ENCODE data around the gene RBM19. TPM values are rescaled to one million over a fixed set of nuclear protein-coding genes. Genes with fewer than 3 reads are reported as not detected.

RBM19 gene
- total RNA-seq, 1 donor from 2014 or later = 31.1 TPM

DNA sequence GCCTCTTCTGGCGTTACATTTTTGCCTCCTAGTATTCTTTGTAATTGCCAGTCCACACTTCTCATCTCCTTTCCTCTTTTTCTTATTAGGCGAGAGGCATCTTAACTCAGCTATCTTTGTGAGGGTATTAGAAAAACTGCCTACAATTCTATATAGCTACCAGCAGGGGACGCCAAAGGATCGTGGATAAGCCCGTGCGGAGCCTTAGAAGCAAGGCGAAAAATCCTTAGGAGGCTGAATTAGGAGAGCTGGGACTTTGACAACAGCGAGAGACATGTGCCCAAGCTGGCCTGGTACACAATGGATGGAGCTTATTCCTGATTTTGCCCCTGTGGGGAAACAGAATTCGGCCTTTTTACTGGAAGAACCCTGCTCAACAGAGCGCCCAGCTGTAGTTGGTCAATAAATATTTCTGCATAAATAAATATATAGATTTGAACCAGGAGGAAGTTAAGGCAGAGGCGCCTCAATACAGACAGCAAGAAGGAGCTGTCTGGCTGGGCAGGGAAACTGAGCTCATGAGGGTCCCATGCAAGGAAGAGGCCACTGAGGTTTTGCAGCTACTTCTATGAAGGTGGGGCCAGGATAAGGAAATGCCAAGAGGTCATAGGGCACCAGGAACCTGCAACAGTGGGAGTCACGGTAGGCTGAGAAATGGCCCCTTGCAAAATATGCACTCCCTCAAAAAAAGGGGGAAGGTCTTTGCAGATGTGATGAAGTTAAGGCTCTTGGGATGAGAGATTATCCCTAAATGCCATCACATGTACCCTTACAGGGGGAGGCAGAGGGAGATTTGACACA lies 14.6 kb upstream of the RBM19 start:
- Mint-ChIP-seq H3K27ac (ENCODE audit: unreplicated experiment) (no peak overlapping the region), H3K27me3 (ENCODE audit: unreplicated experiment) (peaks cover 11% of the 10 kb centered on the region), H3K36me3 (ENCODE audit: unreplicated experiment) (no peaks in the 10 kb centered on the region), H3K4me1 (ENCODE audit: unreplicated experiment) (no peaks in the 10 kb centered on the region), H3K9me3 (ENCODE audit: unreplicated experiment) (no peaks in the 10 kb centered on the region), H3K4me3 (ENCODE audit: unreplicated experiment) (no peak overlapping the region)
- TF ChIP-seq, protein P1, sequence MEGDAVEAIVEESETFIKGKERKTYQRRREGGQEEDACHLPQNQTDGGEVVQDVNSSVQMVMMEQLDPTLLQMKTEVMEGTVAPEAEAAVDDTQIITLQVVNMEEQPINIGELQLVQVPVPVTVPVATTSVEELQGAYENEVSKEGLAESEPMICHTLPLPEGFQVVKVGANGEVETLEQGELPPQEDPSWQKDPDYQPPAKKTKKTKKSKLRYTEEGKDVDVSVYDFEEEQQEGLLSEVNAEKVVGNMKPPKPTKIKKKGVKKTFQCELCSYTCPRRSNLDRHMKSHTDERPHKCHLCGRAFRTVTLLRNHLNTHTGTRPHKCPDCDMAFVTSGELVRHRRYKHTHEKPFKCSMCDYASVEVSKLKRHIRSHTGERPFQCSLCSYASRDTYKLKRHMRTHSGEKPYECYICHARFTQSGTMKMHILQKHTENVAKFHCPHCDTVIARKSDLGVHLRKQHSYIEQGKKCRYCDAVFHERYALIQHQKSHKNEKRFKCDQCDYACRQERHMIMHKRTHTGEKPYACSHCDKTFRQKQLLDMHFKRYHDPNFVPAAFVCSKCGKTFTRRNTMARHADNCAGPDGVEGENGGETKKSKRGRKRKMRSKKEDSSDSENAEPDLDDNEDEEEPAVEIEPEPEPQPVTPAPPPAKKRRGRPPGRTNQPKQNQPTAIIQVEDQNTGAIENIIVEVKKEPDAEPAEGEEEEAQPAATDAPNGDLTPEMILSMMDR (IDR thresholded peaks at IDR 0.05) = peak; percentile 79
- no peak for DNase-seq (ENCODE audit: extremely low spot score, unreplicated experiment)

DNA sequence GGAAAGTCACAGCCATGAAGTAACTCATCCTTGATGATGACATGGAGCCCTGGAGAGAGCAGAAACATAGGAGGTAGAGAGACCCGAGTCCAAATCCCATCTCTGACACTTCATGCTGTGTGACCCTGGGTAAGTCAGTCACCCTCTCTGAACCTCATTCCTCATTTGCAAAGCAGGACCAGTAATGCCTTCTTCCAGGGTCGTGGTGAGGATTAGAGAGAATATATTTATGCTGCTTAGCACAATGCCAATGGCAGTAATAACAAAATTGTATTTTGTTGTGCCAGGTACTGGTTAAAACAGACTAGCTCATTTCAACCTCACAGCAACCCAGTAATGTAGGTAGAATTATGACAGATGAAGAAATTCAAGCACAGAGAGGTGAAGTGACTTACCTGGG lies 13.9 kb upstream of the RBM19 start:
- H3K27me3 Mint-ChIP-seq (ENCODE audit: unreplicated experiment) = peaks cover 15% of the 10 kb centered on the region
- no peaks in the 10 kb centered on the region for H3K4me1 Mint-ChIP-seq (ENCODE audit: unreplicated experiment)
- no peak overlapping the region for H3K27ac Mint-ChIP-seq (ENCODE audit: unreplicated experiment)
- TF ChIP-seq, protein P1 (IDR thresholded peaks at IDR 0.05) = no peak
- no peaks in the 10 kb centered on the region for H3K9me3 Mint-ChIP-seq (ENCODE audit: unreplicated experiment)
- no peaks in the 10 kb centered on the region for H3K36me3 Mint-ChIP-seq (ENCODE audit: unreplicated experiment)
- no peak overlapping the region for H3K4me3 Mint-ChIP-seq (ENCODE audit: unreplicated experiment)
- DNase-seq (ENCODE audit: extremely low spot score, unreplicated experiment) = no peak

DNA sequence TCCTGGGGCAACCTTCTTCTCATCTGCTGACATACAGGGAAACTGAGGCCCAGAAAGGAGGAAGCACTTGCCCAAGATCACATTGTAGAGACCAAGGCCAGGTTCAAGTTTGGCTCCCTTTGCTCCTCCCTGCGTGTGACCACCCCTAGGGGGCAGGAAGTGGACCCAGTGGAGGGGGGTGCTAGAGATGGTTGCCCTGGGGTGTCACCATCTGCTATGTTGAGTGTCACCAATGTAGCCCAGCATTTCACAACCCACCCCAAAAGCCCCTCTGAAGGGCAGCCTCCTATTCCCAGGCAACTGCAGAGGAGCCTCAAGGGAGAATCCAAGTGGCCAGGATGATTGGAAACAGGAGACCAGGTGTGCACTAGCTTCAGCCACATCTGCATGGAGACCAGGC lies 12.0 kb upstream of the RBM19 start:
- peaks cover 22% of the 10 kb centered on the region for H3K27me3 Mint-ChIP-seq (ENCODE audit: unreplicated experiment)
- TF ChIP-seq, protein P1 (IDR thresholded peaks at IDR 0.05) = no peak

DNA sequence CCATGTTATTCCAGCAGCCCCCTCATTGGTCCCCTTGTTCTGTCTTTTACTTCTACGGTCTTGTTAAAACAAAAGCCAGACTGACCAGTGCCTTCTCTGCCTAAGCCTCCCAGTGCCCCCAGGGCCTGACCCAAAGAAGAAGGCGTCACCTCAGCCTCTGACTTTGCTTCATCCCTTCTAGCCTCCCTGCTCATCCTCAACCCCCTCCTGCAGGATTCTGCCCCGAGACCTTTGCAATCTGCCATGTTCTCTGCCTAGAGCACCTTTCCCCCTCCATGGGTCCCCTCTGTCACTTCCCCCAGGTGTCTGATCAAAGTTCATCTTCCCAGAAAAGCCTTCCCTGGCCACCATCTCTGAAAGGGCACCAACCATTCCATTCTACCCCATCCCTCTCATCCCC lies 7.9 kb upstream of the RBM19 start:
- H3K4me3 Mint-ChIP-seq (ENCODE audit: unreplicated experiment) = no peak overlapping the region
- H3K36me3 Mint-ChIP-seq (ENCODE audit: unreplicated experiment) = no peaks in the 10 kb centered on the region
- no peak overlapping the region for H3K27ac Mint-ChIP-seq (ENCODE audit: unreplicated experiment)
- H3K4me1 Mint-ChIP-seq (ENCODE audit: unreplicated experiment) = no peaks in the 10 kb centered on the region
- DNase-seq (ENCODE audit: extremely low spot score, unreplicated experiment) = no peak
- TF ChIP-seq, protein P1 (IDR thresholded peaks at IDR 0.05) = no peak
- no peaks in the 10 kb centered on the region for H3K9me3 Mint-ChIP-seq (ENCODE audit: unreplicated experiment)
- H3K27me3 Mint-ChIP-seq (ENCODE audit: unreplicated experiment) = peaks cover 36% of the 10 kb centered on the region

More for the DNA sequence above, 12.0 kb upstream of the RBM19 start:
- Mint-ChIP-seq H3K4me1 (ENCODE audit: unreplicated experiment) (no peaks in the 10 kb centered on the region), H3K9me3 (ENCODE audit: unreplicated experiment) (no peaks in the 10 kb centered on the region), H3K4me3 (ENCODE audit: unreplicated experiment) (no peak overlapping the region), H3K27ac (ENCODE audit: unreplicated experiment) (no peak overlapping the region), H3K36me3 (ENCODE audit: unreplicated experiment) (no peaks in the 10 kb centered on the region)
- no peak for DNase-seq (ENCODE audit: extremely low spot score, unreplicated experiment)

DNA sequence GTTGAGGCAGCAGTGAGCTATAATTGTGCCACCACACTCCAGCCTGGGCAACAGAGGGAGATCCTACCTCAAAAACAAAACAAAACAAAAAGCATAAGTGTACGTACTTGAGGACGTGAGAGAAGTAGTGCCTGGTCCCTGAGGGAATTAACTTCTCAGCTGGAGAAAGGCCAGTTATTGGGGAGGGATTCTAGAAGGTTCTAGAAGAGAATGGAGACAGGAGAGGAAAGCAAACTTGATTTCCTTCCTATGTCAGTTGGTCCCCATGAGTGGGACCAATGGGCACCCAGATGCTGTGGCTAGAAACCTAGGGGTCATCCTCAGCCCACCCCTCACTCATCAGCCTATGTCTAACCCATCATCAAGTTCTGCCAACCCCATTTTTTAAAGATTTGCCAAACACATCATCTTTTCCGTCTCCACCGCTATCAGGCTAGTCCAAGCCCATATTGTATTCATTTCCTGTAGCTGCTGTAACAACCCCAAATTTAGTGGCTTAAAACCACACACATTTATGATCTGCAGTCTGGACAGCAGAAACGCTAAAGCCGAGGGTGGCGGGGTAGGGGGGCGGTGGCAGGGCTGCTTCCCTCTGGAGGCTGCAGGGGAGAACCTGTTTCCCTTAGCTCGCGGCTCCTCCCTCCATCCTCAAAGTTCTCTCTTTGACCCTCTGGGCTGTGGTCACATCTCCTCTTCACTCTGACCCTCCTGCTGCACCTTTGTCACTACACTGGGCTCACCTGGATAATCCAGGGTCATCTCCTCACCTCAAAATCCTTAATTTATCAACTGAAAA lies 7.2 kb upstream of the RBM19 start:
- H3K27ac Mint-ChIP-seq (ENCODE audit: unreplicated experiment) = no peak overlapping the region
- no peaks in the 10 kb centered on the region for H3K4me1 Mint-ChIP-seq (ENCODE audit: unreplicated experiment)
- no peak overlapping the region for H3K4me3 Mint-ChIP-seq (ENCODE audit: unreplicated experiment)

More for the DNA sequence above, 7.2 kb upstream of the RBM19 start:
- H3K36me3 Mint-ChIP-seq (ENCODE audit: unreplicated experiment) = no peaks in the 10 kb centered on the region
- peaks cover 39% of the 10 kb centered on the region for H3K27me3 Mint-ChIP-seq (ENCODE audit: unreplicated experiment)
- H3K9me3 Mint-ChIP-seq (ENCODE audit: unreplicated experiment) = no peaks in the 10 kb centered on the region
- TF ChIP-seq, protein P1 (IDR thresholded peaks at IDR 0.05) = no peak
- DNase-seq (ENCODE audit: extremely low spot score, unreplicated experiment) = no peak

Measured in osteocyte (in vitro differentiated cells).